Measurements from ENCODE around the gene FAM186B. TPM values are rescaled to one million over a fixed set of nuclear protein-coding genes. Genes with fewer than 3 reads are reported as not detected.
A peak's percentile ranks its signal among the peaks of the same experiment; 100 is the strongest.

Gene FAM186B
- total and polyA plus RNA-seq, 12 donors: 0.04 to 1.5 (median 0.66) TPM

DNA sequence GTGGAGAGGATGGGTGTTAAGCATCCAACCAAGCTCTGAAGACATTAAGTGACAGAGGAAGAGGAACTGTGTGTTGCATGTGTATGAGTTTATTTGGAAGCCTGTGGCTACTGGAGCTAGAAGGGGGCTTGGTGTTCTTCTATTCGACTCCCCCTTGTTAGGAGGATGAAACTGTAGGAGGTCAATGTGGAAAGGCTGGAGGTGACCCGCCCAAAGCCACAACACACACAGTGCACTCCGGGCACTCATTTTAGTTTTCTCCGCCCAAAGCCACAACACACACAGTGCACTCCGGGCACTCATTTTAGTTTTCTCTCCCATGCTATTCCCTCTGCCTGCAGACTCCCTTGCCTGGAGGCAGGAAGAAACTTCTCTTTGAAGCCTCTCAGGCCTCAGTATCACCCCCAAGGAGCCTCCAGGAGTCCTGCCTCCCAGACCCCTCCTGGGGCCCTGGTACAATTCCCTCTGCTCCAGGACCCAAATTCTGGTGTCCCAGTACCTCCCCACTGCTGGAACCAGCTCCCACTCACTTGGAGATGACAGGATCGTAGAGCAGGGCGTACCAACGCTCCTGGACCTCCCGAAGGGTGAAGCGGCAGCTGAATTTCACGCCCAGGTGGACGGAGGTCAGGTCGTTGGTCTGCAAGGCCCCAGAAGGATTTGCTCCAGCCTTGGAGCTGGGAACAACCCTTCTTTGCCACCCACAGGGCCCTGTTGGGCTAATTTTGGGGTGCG lies 41.3 kb downstream of the FAM186B start:
- ATAC-seq (no peak), DNase-seq (no peak)
- peaks cover 15 to 46% (median 31%) of the 10 kb centered on the region in 9 donors for H3K4me1 ChIP-seq
- intact Hi-C loops (cut with DNase I): no loop called here
- H3K4me3 ChIP-seq: peak overlapping the region in 5 of 10 donors; percentile 5 to 13 (median 11)
- H3K9me3 ChIP-seq: no peaks in the 10 kb centered on the region
- peaks cover 4 to 69% (median 56%) of the 10 kb centered on the region in 9 donors for H3K36me3 ChIP-seq
- 91% methylated on average over 14 of the region's 14 CpGs for WGBS, 2 donors
- TF ChIP-seq, protein P1, sequence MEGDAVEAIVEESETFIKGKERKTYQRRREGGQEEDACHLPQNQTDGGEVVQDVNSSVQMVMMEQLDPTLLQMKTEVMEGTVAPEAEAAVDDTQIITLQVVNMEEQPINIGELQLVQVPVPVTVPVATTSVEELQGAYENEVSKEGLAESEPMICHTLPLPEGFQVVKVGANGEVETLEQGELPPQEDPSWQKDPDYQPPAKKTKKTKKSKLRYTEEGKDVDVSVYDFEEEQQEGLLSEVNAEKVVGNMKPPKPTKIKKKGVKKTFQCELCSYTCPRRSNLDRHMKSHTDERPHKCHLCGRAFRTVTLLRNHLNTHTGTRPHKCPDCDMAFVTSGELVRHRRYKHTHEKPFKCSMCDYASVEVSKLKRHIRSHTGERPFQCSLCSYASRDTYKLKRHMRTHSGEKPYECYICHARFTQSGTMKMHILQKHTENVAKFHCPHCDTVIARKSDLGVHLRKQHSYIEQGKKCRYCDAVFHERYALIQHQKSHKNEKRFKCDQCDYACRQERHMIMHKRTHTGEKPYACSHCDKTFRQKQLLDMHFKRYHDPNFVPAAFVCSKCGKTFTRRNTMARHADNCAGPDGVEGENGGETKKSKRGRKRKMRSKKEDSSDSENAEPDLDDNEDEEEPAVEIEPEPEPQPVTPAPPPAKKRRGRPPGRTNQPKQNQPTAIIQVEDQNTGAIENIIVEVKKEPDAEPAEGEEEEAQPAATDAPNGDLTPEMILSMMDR (IDR thresholded peaks at IDR 0.05): no peak
- no peaks in the 10 kb centered on the region for H3K27me3 ChIP-seq
- H3K27ac ChIP-seq: peak overlapping the region; percentile 57 to 98 (median 94)

DNA sequence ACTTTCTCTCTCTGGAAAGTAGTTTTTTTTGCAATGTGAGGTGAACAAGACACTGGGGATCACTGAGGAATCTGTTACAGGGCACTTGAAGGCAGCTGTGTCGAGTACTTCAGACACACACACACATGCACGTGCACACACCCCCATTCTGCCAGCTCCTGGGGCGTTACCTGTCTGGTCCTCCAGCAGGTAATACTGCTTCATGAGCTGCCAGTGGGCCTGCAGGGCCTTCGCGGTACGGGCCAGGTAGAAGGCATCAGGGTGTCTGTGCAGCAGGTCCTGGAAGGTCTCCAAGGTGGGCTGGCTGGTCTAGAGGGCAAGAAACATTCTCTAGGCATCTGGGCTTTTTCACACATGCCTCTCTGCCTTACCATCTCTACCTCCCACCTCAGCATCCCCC lies 42.6 kb downstream of the FAM186B start:
- ATAC-seq (no peak), DNase-seq (no peak)
- 92 to 95% methylated on average over 6 of the region's 6 CpGs for WGBS, 2 donors
- intact Hi-C loops (cut with DNase I): no loop called here
- Histone ChIP-seq H3K4me3 (no peak overlapping the region), H3K36me3 (peaks cover 4 to 82% (median 68%) of the 10 kb centered on the region in 9 donors), H3K4me1 (peaks cover 15 to 40% (median 25%) of the 10 kb centered on the region in 9 donors), H3K9me3 (no peaks in the 10 kb centered on the region), H3K27me3 (no peaks in the 10 kb centered on the region), H3K27ac (no peak overlapping the region)
- TF ChIP-seq, protein P1 (IDR thresholded peaks at IDR 0.05): no peak

DNA sequence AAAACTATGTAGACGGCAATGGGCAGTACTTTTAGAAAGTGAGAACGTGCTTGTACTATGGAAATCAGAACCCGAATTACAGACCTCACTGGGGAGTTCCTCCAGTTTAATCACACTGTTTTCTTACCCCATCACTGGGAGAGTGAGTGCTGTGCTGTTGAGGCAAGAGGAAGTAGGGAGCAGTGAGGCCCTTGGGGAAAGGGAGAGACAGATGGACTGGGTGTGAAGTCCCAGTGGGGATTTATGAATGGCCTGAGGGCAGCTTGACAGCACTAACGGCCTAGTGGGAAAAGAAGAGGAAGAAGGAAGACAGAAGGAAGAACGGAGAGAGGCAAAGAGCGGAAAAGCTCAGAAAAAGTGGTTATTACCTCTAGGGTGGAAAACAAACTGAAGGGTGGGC lies 43.2 kb downstream of the FAM186B start:
- Histone ChIP-seq H3K27ac (no peak overlapping the region), H3K27me3 (no peaks in the 10 kb centered on the region), H3K4me1 (peaks cover 15 to 37% (median 25%) of the 10 kb centered on the region in 9 donors), H3K9me3 (no peaks in the 10 kb centered on the region), H3K36me3 (peaks cover 4 to 88% (median 68%) of the 10 kb centered on the region in 9 donors), H3K4me3 (no peak overlapping the region)
- intact Hi-C loops (cut with DNase I): no loop called here
- DNase-seq: no peak
- WGBS, 2 donors: 78 to 85% methylated on average over 6 of the region's 6 CpGs
- no peak for ATAC-seq
- TF ChIP-seq, protein P1 (IDR thresholded peaks at IDR 0.05): no peak

DNA sequence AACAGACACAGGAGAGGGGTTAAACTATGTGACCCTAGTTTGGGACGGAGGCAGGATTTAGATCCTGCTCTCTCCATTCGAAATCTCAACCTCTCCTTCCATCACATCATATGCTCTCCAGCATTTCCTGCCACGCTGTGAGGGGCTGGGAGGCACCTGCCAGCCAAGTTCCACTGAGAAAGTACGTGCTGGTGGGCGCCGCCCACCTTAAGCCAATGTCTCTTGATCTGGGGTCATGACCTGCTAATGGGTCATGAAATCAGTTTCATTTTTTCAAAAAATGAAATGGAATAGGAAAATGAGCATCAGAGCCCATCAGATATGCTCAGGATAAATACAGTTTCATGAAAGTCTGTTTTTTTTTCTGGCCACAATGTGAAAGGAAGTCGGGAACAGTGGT lies 44.7 kb downstream of the FAM186B start:
- Histone ChIP-seq H3K36me3 (peaks cover 4 to 100% (median 68%) of the 10 kb centered on the region in 9 donors), H3K4me3 (no peak overlapping the region), H3K4me1 (peaks cover 5 to 22% (median 16%) of the 10 kb centered on the region in 9 donors), H3K9me3 (no peaks in the 10 kb centered on the region), H3K27me3 (no peaks in the 10 kb centered on the region), H3K27ac (no peak overlapping the region)
- 90 to 92% methylated on average over 7 of the region's 7 CpGs for WGBS, 2 donors
- DNase-seq: no peak
- TF ChIP-seq, protein P1 (IDR thresholded peaks at IDR 0.05): no peak
- intact Hi-C loops (cut with DNase I): no loop called here
- ATAC-seq: no peak

All from heart right ventricle (tissue), 16 donors.